ENCODE results near the gene PHOSPHO1. TPM values are rescaled to one million over a fixed set of nuclear protein-coding genes. Genes with fewer than 3 reads are reported as not detected.
A peak's percentile ranks its signal among the peaks of the same experiment; 100 is the strongest.

PHOSPHO1 gene
- total and polyA plus RNA-seq, 2 of the 13 experiments (the other 11 are each of a cell fraction or from before 2014, with no cell fraction given) = not detected

GRCh38 chr17:49191917-49192741, 38.5 kb downstream of the PHOSPHO1 start (continued):
- TF ChIP-seq HIC2 (CRISPR knock-in tag; IDR thresholded peaks at IDR 0.05; ENCODE audit: low read depth) = no peak
- peak; percentile 87; the same call in 1 of the 2 replicates for TF ChIP-seq ZNF446 (CRISPR knock-in tag; IDR thresholded peaks at IDR 0.05)
- 0 out of 2 replicates have a peak, but pooled peaks have one; percentile 34 for TF ChIP-seq PAX8 (CRISPR knock-in tag; IDR thresholded peaks at IDR 0.05; ENCODE audit: borderline replicate concordance)
- no peak for TF ChIP-seq ZNF564 (CRISPR knock-in tag; IDR thresholded peaks at IDR 0.05)
- peak; percentile 90 for TF ChIP-seq ZNF337 (CRISPR knock-in tag; IDR thresholded peaks at IDR 0.05; ENCODE audit: borderline replicate concordance, low read depth)
- peak; percentile 87 for TF ChIP-seq TP53 (CRISPR knock-in tag; conservative IDR thresholded peaks at IDR 0.05)
- TF ChIP-seq ZIK1 (CRISPR knock-in tag; IDR thresholded peaks at IDR 0.05; ENCODE audit: borderline replicate concordance, low read depth) = peak; percentile 19; the same call in 1 of the 2 replicates
- 0 out of 2 replicates have a peak, but pooled peaks have one; percentile 7 for TF ChIP-seq ZNF660 (CRISPR knock-in tag; IDR thresholded peaks at IDR 0.05; ENCODE audit: borderline replicate concordance, low read depth)
- no peak for TF ChIP-seq GLMP (CRISPR knock-in tag; IDR thresholded peaks at IDR 0.05; ENCODE audit: borderline replicate concordance)
- TF ChIP-seq MIER3 (CRISPR knock-in tag; IDR thresholded peaks at IDR 0.05; ENCODE audit: borderline replicate concordance) = peak; percentile 88
- TF ChIP-seq ZNF12 (CRISPR knock-in tag; IDR thresholded peaks at IDR 0.05) = no peak; the same call in 1 of the 2 replicates
- TF ChIP-seq MYNN (CRISPR knock-in tag; IDR thresholded peaks at IDR 0.05; ENCODE audit: low read depth) = peak; percentile 76; the same call in 1 of the 2 replicates
- TF ChIP-seq ZBTB25 (CRISPR knock-in tag; IDR thresholded peaks at IDR 0.05) = peak; percentile 87
- peak; percentile 78; the same call in 1 of the 2 replicates for TF ChIP-seq ZFP37 (CRISPR knock-in tag; IDR thresholded peaks at IDR 0.05; ENCODE audit: borderline replicate concordance)
- no peak; the same call in 1 of the 2 replicates for TF ChIP-seq ATF6 (CRISPR knock-in tag; conservative IDR thresholded peaks at IDR 0.05)
- TF ChIP-seq KLF15 (CRISPR knock-in tag; IDR thresholded peaks at IDR 0.05; ENCODE audit: borderline replicate concordance) = no peak; the same call in none of the 2 replicates
- no peak for TF ChIP-seq DNMT1 (CRISPR knock-in tag; IDR thresholded peaks at IDR 0.05)
- no peak for TF ChIP-seq FOXP1 (IDR thresholded peaks at IDR 0.05)
- peak; percentile 65 for TF ChIP-seq FOXP1 (CRISPR knock-in tag; IDR thresholded peaks at IDR 0.05)
- peak; percentile 49; the same call in 1 of the 2 replicates for TF ChIP-seq TBP (CRISPR knock-in tag; IDR thresholded peaks at IDR 0.05)
- peak; percentile 65 for TF ChIP-seq ZNF629 (CRISPR knock-in tag; conservative IDR thresholded peaks at IDR 0.05)
- no peak for TF ChIP-seq MTA3 (CRISPR knock-in tag; IDR thresholded peaks at IDR 0.05)
- TF ChIP-seq BRF2 (CRISPR knock-in tag; IDR thresholded peaks at IDR 0.05) = peak; percentile 98
